GM12864 (cell line): Measurements from ENCODE around the gene RNF150.

Experiments
- DNase-seq: peaks from one replicate; pipeline ENCODE4 v3.0.0-alpha.2; 2011; ENCODE audit warnings: low read depth
- H3K4me3 ChIP-seq: 2 replicates; pipeline ENCODE4 v1.5.1; 2011; ENCODE audit warnings: mild to moderate bottlenecking, low read depth, low read length, control low read depth
- CTCF ChIP-seq: IDR thresholded peaks from 2 replicates; pipeline ENCODE4 v1.5.1; 2011; ENCODE audit warnings: low read depth, mild to moderate bottlenecking, moderate library complexity, low read length, control low read depth, inconsistent platforms; ENCODE audit errors: missing control alignments

The RNF150 gene

GRCh38 chr4:141120036-141120593, 13.2 kb downstream of the RNF150 start:
- no peak for TF ChIP-seq CTCF
- no peak overlapping the region for H3K4me3 ChIP-seq
- DNase-seq, result no peak

GRCh38 chr4:141119071-141119470, 14.2 kb downstream of the RNF150 start:
- no peak overlapping the region for H3K4me3 ChIP-seq
- no peak for DNase-seq
- TF ChIP-seq CTCF, result no peak

GRCh38 chr4:141118381-141118780, 14.9 kb downstream of the RNF150 start:
- no peak for DNase-seq
- no peak for TF ChIP-seq CTCF
- no peak overlapping the region for H3K4me3 ChIP-seq

- no peak overlapping the region for H3K4me3 ChIP-seq
- no peak for DNase-seq
- no peak for TF ChIP-seq CTCF
These were observed 15.3 kb downstream of the RNF150 start for GRCh38 chr4:141117935-141118334.

GRCh38 chr4:141109983-141110382, 23.3 kb downstream of the RNF150 start:
- no peak for TF ChIP-seq CTCF
- no peak overlapping the region for H3K4me3 ChIP-seq
- DNase-seq, result no peak

- H3K4me3 ChIP-seq, result no peak overlapping the region
- DNase-seq, result no peak
- no peak for TF ChIP-seq CTCF
These were observed 25.3 kb downstream of the RNF150 start for GRCh38 chr4:141107927-141108326.

GRCh38 chr4:141102367-141102766, 30.9 kb downstream of the RNF150 start:
- no peak for DNase-seq
- no peak overlapping the region for H3K4me3 ChIP-seq
- no peak for TF ChIP-seq CTCF
